IMR-90 (cell line): Measurements from ENCODE around the gene CKLF. TPM values are rescaled to one million over a fixed set of nuclear protein-coding genes. Genes with fewer than 3 reads are reported as not detected.
"Not testable (repeated sequence)": the region's sequence is repeated elsewhere in the genome, so short reads cannot be mapped to it uniquely, and the experiment has no call there.

ENCODE experiments used
- ATAC-seq: fragments of 200-7000 bp; cut with Tn5 transposase; 2 replicates; pipeline ENCODE4 v1.9.1; 2020; ENCODE audit warnings: low read depth, mild to moderate bottlenecking, moderate library complexity
- BruUV-seq: library from RNA; stranded (reverse); fragments of 400-500 nt; replicated peaks from 2 replicates; lab custom pipeline; 2021; lab: Mats Ljungman, UMichigan
- CTCF ChIA-PET: fragments of 300-600 bp; formaldehyde crosslinking; extraction: SDS; loops from one replicate; lab custom pipeline; 2021; ENCODE audit warnings: antibody characterized with exemption; lab: Yijun Ruan, JAX
- POLR2A ChIA-PET: fragments of 300-600 bp; sonication (Branson Sonifier 250); formaldehyde crosslinking; loops from one replicate; lab custom pipeline; 2022; ENCODE audit warnings: antibody characterized with exemption; ENCODE audit not compliant: unreplicated experiment; lab: Charles Lee
- DNase-seq: peaks from one replicate; pipeline ENCODE4 v3.0.0; 2013
- H2AFZ ChIP-seq: replicated peaks from 2 replicates; pipeline ENCODE3; 2013; ENCODE audit warnings: low read length, mild to moderate bottlenecking; ENCODE audit not compliant: poor library complexity
- H2AK5ac ChIP-seq: 2 replicates; pipeline ENCODE4 v1.6.1; 2013; ENCODE audit warnings: low read depth, low read length, inconsistent platforms
- H2AK9ac ChIP-seq: replicated peaks from 2 replicates; pipeline ENCODE3; 2013; ENCODE audit warnings: mild to moderate bottlenecking, low read depth, low read length, moderate library complexity; ENCODE audit not compliant: poor library complexity
- H2BK120ac ChIP-seq: 2 replicates; pipeline ENCODE4 v1.6.1; 2013; ENCODE audit warnings: low read depth, low read length, inconsistent platforms
- H2BK15ac ChIP-seq: 3 replicates; pipeline ENCODE4 v1.6.1; 2013; ENCODE audit warnings: low read depth, low read length, inconsistent platforms
- H2BK20ac ChIP-seq: 2 replicates; pipeline ENCODE4 v1.6.1; 2013; ENCODE audit warnings: low read depth, mild to moderate bottlenecking, inconsistent platforms, low read length, moderate library complexity
- H2BK5ac ChIP-seq: 2 replicates; pipeline ENCODE4 v1.6.1; 2013; ENCODE audit warnings: mild to moderate bottlenecking, low read depth, low read length, inconsistent platforms; ENCODE audit not compliant: poor library complexity, severe bottlenecking
- H3K14ac ChIP-seq: replicated peaks from 2 replicates; pipeline ENCODE4 v1.6.1; 2013; ENCODE audit warnings: low read depth, low read length, inconsistent platforms
- H3K18ac ChIP-seq: 2 replicates; pipeline ENCODE4 v1.6.1; 2013; ENCODE audit warnings: low read depth, low read length, control low read depth
- H3K23ac ChIP-seq: 2 replicates; pipeline ENCODE4 v1.6.1; 2013; ENCODE audit warnings: low read depth, low read length, inconsistent platforms
- H3K27ac ChIP-seq: 2 replicates; pipeline ENCODE4 v1.5.1; 2013; ENCODE audit warnings: mild to moderate bottlenecking, control low read depth, low read length; ENCODE audit not compliant: insufficient read depth
- H3K27me3 ChIP-seq: 2 replicates; pipeline ENCODE4 v1.6.1; 2013; ENCODE audit warnings: low read length; ENCODE audit not compliant: control insufficient read depth, insufficient read depth
- H3K36me3 ChIP-seq: 2 replicates; pipeline ENCODE4 v1.6.1; 2013; ENCODE audit warnings: low read length, mixed read lengths; ENCODE audit not compliant: control insufficient read depth, insufficient read depth
- H3K4ac ChIP-seq: 2 replicates; pipeline ENCODE4 v1.6.1; 2013; ENCODE audit warnings: low read depth, low read length, inconsistent platforms
- H3K4me1 ChIP-seq: 2 replicates; pipeline ENCODE4 v1.6.1; 2013; ENCODE audit warnings: low read length, mixed read lengths; ENCODE audit not compliant: control insufficient read depth, insufficient read depth
- H3K4me2 ChIP-seq: 2 replicates; pipeline ENCODE4 v1.6.1; 2013; ENCODE audit warnings: low read depth, mild to moderate bottlenecking, control low read depth, low read length, moderate library complexity
- H3K4me3 ChIP-seq: 2 replicates; pipeline ENCODE4 v1.5.1; 2013; ENCODE audit warnings: low read depth, mild to moderate bottlenecking, control low read depth, low read length, moderate library complexity; ENCODE audit not compliant: insufficient read depth
- H3K56ac ChIP-seq: 2 replicates; pipeline ENCODE4 v1.6.1; 2013; ENCODE audit warnings: low read length, inconsistent platforms; ENCODE audit not compliant: insufficient read depth; ENCODE audit errors: extremely low read depth
- H3K79me1 ChIP-seq, 2 experiments: 2 replicates each; pipeline ENCODE4 v1.6.1; 2013; ENCODE audit warnings: low read length in 2 of 2, inconsistent platforms in 1 of 2, low read depth in 1 of 2
- H3K9ac ChIP-seq: 2 replicates; pipeline ENCODE4 v1.6.1; 2013; ENCODE audit warnings: low read depth, low read length, control low read depth
- H3K9me1 ChIP-seq: 2 replicates; pipeline ENCODE4 v1.6.1; 2013; ENCODE audit warnings: low read length, inconsistent platforms; ENCODE audit not compliant: insufficient read depth
- H3K9me3 ChIP-seq: 2 replicates; pipeline ENCODE4 v1.6.1; 2013; ENCODE audit warnings: low read length; ENCODE audit not compliant: control insufficient read depth, insufficient read depth
- H4K20me1 ChIP-seq: 2 replicates; pipeline ENCODE4 v1.6.1; 2013; ENCODE audit warnings: low read length, inconsistent platforms; ENCODE audit not compliant: insufficient read depth
- H4K5ac ChIP-seq: 2 replicates; pipeline ENCODE4 v1.6.1; 2013; ENCODE audit warnings: mild to moderate bottlenecking, low read depth, low read length, control low read depth
- H4K8ac ChIP-seq, 2 experiments: 2 replicates each; pipeline ENCODE4 v1.6.1; 2013; ENCODE audit warnings: low read depth in 2 of 2, low read length in 2 of 2, control low read depth in 1 of 2, inconsistent platforms in 1 of 2
- H4K91ac ChIP-seq: 2 replicates; pipeline ENCODE4 v1.6.1; 2013; ENCODE audit warnings: low read depth, low read length, inconsistent platforms; ENCODE audit not compliant: insufficient read depth
- WGBS, 2 experiments: methylation state at CpG; one replicate each; pipeline versions ENCODE4 v1.1.5 to v1.1.7; 2013; ENCODE audit warnings: missing lambda C conversion rate in 2 of 2; ENCODE audit not compliant: insufficient read length in 1 of 2; ENCODE audit errors: extremely low coverage in 2 of 2; 5-methylcytosine and 5-hydroxymethylcytosine counted together
- dilution Hi-C: fragments of 300-500 bp; cut with HindIII; formaldehyde crosslinking; loops from one replicate; pipeline ENCODE4 v1.14.3; 2018; ENCODE audit warnings: low sequenced_read_pairs; ENCODE audit not compliant: unreplicated experiment
- in situ Hi-C: fragments of 300-500 bp; cut with MboI; formaldehyde crosslinking; loops from 3 replicates; pipeline ENCODE4 v1.14.3; 2019; ENCODE audit warnings: low sequenced_read_pairs, inconsistent platforms, mixed read lengths
- intact Hi-C: fragments of 100-400 bp; cut with micrococcal nuclease; formaldehyde crosslinking; loops from 2 replicates; pipeline ENCODE4 v1.10.0; 2022
- polyA plus RNA-seq, 3 experiments: library from polyadenylated mRNA; depleted of rRNA; stranded (reverse); fragments of >200 nt; gene quantifications; 2 replicates each; pipeline ENCODE4 v1.2.3, GENCODE V29; 2012; ENCODE audit warnings: low replicate concordance in 1 of 3
- total RNA-seq: library from RNA; depleted of rRNA; stranded (reverse); fragments of >200 nt; gene quantifications from 2 replicates; pipeline ENCODE4 v1.2.3, GENCODE V29; 2012

CKLF gene
- total and polyA plus RNA-seq, 2 of the 4 experiments (the other 2 are of a cell fraction) = 60.8 to 92.2 TPM

- intact Hi-C loops, BruUV-seq: not testable (repeated sequence)
Observed at GRCh38 chr16:66611911-66612310, 59.5 kb downstream of the CKLF start.

More at GRCh38 chr16:66611911-66612310, 59.5 kb downstream of the CKLF start:
- H3K18ac ChIP-seq, CTCF ChIA-PET, H4K91ac ChIP-seq, H2BK20ac ChIP-seq, H3K9me3 ChIP-seq, DNase-seq, H3K4me3 ChIP-seq, H2AK5ac ChIP-seq, H4K5ac ChIP-seq, H3K14ac ChIP-seq, H2BK5ac ChIP-seq, H3K4me2 ChIP-seq, H2BK15ac ChIP-seq, H3K4ac ChIP-seq, H3K56ac ChIP-seq, H3K23ac ChIP-seq, H4K8ac ChIP-seq, ATAC-seq, H3K27ac ChIP-seq, H2AFZ ChIP-seq, in situ Hi-C loops, H2BK120ac ChIP-seq, H3K9ac ChIP-seq, dilution Hi-C loops, H3K27me3 ChIP-seq, H2AK9ac ChIP-seq: not testable (repeated sequence)
- Histone ChIP-seq H4K20me1 (peaks cover 11% of the 10 kb centered on the region), H3K9me1 (peaks cover 15% of the 10 kb centered on the region), H3K36me3 (peaks cover 53% of the 10 kb centered on the region), H3K79me1 (peaks cover 9 to 36% of the 10 kb centered on the region in 2 experiments), H3K4me1 (peaks cover 22% of the 10 kb centered on the region)
- WGBS, 2 experiments = no CpG with 5 or more reads among the region's 8 CpGs
- POLR2A ChIA-PET = interaction anchor here (0.7 kb wide), 1 partner anchor 8 kb away, joined by 3 read pairs; no protein-coding TSS in a partner anchor
